ENCODE data around the gene RSAD2. TPM values are rescaled to one million over a fixed set of nuclear protein-coding genes. Genes with fewer than 3 reads are reported as not detected.

RSAD2 gene
- total and polyA plus RNA-seq, 2 donors (not counting 1 experiment from before 2014, with no cell fraction given) = 0.81 to 1.5 TPM

GRCh38 chr2:6864231-6864754, 13.3 kb upstream of the RSAD2 start:
- Histone ChIP-seq H3K4me2 (replicated peaks; ENCODE audit: low read depth, low read length, poor library complexity, severe bottlenecking) (peak overlapping the region; percentile 89), H3K36me3 (replicated peaks in 1 of 2; ENCODE audit: control extremely low read depth in 1 of 2, control insufficient read depth in 1 of 2, extremely low read depth in 1 of 2, insufficient read depth in 2 of 2, low read length in 1 of 2) (no peaks in the 10 kb centered on the region), H3K9me3 (ENCODE audit: control extremely low read depth in 1 of 3, control insufficient read depth in 2 of 3, insufficient read depth in 1 of 3, low read length in 2 of 3) (peaks cover 0 to 6% (median 5%) of the 10 kb centered on the region in 3 donors), H3K27ac (ENCODE audit: low read length in 2 of 2) (no peak overlapping the region), H2AFZ (ENCODE audit: insufficient read depth, low read depth, low read length, poor library complexity, severe bottlenecking) (peak overlapping the region; percentile 90), H3K9ac (ENCODE audit: low read length) (no peak overlapping the region), H3K27me3 (replicated peaks in 1 of 4; ENCODE audit: control extremely low read depth in 1 of 4, control insufficient read depth in 3 of 4, insufficient read depth in 4 of 4, low read length in 3 of 4) (no peaks in the 10 kb centered on the region), H3K79me2 (ENCODE audit: control insufficient read depth, insufficient read depth, low read length) (no peaks in the 10 kb centered on the region), H4K20me1 (ENCODE audit: control insufficient read depth, insufficient read depth, low read length, poor library complexity, severe bottlenecking) (no peaks in the 10 kb centered on the region), H3K4me3 (ENCODE audit: control extremely low read depth in 1 of 5, extremely low read depth in 1 of 5, insufficient read depth in 1 of 5, low read depth in 2 of 5, low read length in 4 of 5) (peak overlapping the region in 1 of 5 experiments; percentile 73), H3K4me1 (ENCODE audit: control insufficient read depth in 2 of 2, insufficient read depth in 2 of 2, low read length in 2 of 2) (peaks cover 9 to 13% of the 10 kb centered on the region in 2 donors)
- peaks cover 8% of the 10 kb centered on the region for H3K9me3 Mint-ChIP-seq (ENCODE audit: insufficient read depth)
- no peak for ATAC-seq (ENCODE audit: low read depth)
- peak overlapping the region; percentile 77 for H3K4me3 Mint-ChIP-seq
- DNase-seq = peak; percentile 4
- no peaks in the 10 kb centered on the region for H3K27me3 Mint-ChIP-seq
- intact Hi-C loops (cut with micrococcal nuclease) = no loop called here
- ChIA-PET POLR2A (no interaction called here), CTCF (no interaction called here)
- 74% methylated on average over 4 of the region's 8 CpGs for WGBS (ENCODE audit: insufficient coverage)
- H3K4me1 Mint-ChIP-seq = peaks cover 13% of the 10 kb centered on the region
- H3K27ac Mint-ChIP-seq = no peak overlapping the region
- TF ChIP-seq EZH2 (IDR thresholded peaks at IDR 0.05; ENCODE audit: borderline replicate concordance, insufficient read depth, low read depth, low read length, poor library complexity, severe bottlenecking) (no peak), CTCF (IDR thresholded peaks at IDR 0.05) (no peak)

- Histone ChIP-seq H3K36me3 (replicated peaks in 1 of 2; ENCODE audit: control extremely low read depth in 1 of 2, control insufficient read depth in 1 of 2, extremely low read depth in 1 of 2, insufficient read depth in 2 of 2, low read length in 1 of 2) (no peaks in the 10 kb centered on the region), H3K4me2 (replicated peaks; ENCODE audit: low read depth, low read length, poor library complexity, severe bottlenecking) (peak overlapping the region; percentile 89), H2AFZ (ENCODE audit: insufficient read depth, low read depth, low read length, poor library complexity, severe bottlenecking) (peak overlapping the region; percentile 90), H3K4me1 (ENCODE audit: control insufficient read depth in 2 of 2, insufficient read depth in 2 of 2, low read length in 2 of 2) (peaks cover 9 to 13% of the 10 kb centered on the region in 2 donors), H3K4me3 (ENCODE audit: control extremely low read depth in 1 of 5, extremely low read depth in 1 of 5, insufficient read depth in 1 of 5, low read depth in 2 of 5, low read length in 4 of 5) (peak overlapping the region in 3 of 5 experiments; percentile 70 to 75 (median 73)), H3K27me3 (replicated peaks in 1 of 4; ENCODE audit: control extremely low read depth in 1 of 4, control insufficient read depth in 3 of 4, insufficient read depth in 4 of 4, low read length in 3 of 4) (no peaks in the 10 kb centered on the region), H3K27ac (ENCODE audit: low read length in 2 of 2) (no peak overlapping the region), H3K79me2 (ENCODE audit: control insufficient read depth, insufficient read depth, low read length) (no peaks in the 10 kb centered on the region), H3K9ac (ENCODE audit: low read length) (peak overlapping the region; percentile 69), H4K20me1 (ENCODE audit: control insufficient read depth, insufficient read depth, low read length, poor library complexity, severe bottlenecking) (no peaks in the 10 kb centered on the region), H3K9me3 (ENCODE audit: control extremely low read depth in 1 of 3, control insufficient read depth in 2 of 3, insufficient read depth in 1 of 3, low read length in 2 of 3) (peaks cover 0 to under 1% (median 0%) of the 10 kb centered on the region in 3 donors)
- CTCF ChIA-PET = interaction anchor here (1.5 to 1.7 kb wide), 3 partner anchors 8 to 52 kb away, joined by 3 to 5 read pairs (median 4); no protein-coding TSS in a partner anchor
- Mint-ChIP-seq H3K4me3 (peak overlapping the region; percentile 77), H3K4me1 (peaks cover 13% of the 10 kb centered on the region), H3K27me3 (no peaks in the 10 kb centered on the region), H3K27ac (no peak overlapping the region), H3K9me3 (ENCODE audit: insufficient read depth) (peaks cover 6% of the 10 kb centered on the region)
- POLR2A ChIA-PET = no interaction called here
- ATAC-seq (ENCODE audit: low read depth) (no peak), DNase-seq (no peak)
- 4% methylated on average over 37 of the region's 37 CpGs for WGBS (ENCODE audit: insufficient coverage)
- TF ChIP-seq EZH2 (IDR thresholded peaks at IDR 0.05; ENCODE audit: borderline replicate concordance, insufficient read depth, low read depth, low read length, poor library complexity, severe bottlenecking) (no peak), CTCF (IDR thresholded peaks at IDR 0.05) (no peak)
- intact Hi-C loops (cut with micrococcal nuclease) = loop anchor here (5.0 kb wide), 1 partner anchor 52 kb away; the partner anchor contains the start of gene RNF144A
These were observed 12.6 kb upstream of the RSAD2 start for GRCh38 chr2:6864923-6865345.
